ENCODE results near the gene CCL5. TPM values are rescaled to one million over a fixed set of nuclear protein-coding genes. Genes with fewer than 3 reads are reported as not detected.

Gene CCL5
- polyA plus RNA-seq, 1 of the 3 experiments (the other 2 are of a cell fraction): 0.23 TPM

- Histone ChIP-seq H3K4me1 (ENCODE audit: control insufficient read depth in 1 of 2, insufficient read depth in 2 of 2, low read depth in 1 of 2, low read length in 1 of 2) (no peaks in the 10 kb centered on the region), H3K79me2 (ENCODE audit: insufficient read depth) (no peaks in the 10 kb centered on the region), H3F3A (replicated peaks; ENCODE audit: insufficient read depth) (peaks cover 5% of the 10 kb centered on the region), H3K4me2 (no peak overlapping the region), H3K4me3 (ENCODE audit: low read depth in 2 of 2, low read length in 1 of 2) (no peak overlapping the region), H3K9ac (no peak overlapping the region), H3K27ac (ENCODE audit: low read depth in 2 of 2, low read length in 1 of 2) (no peak overlapping the region), H3K9me3 (no peaks in the 10 kb centered on the region), H3K27me3 (ENCODE audit: insufficient read depth) (no peaks in the 10 kb centered on the region), H2AFZ (ENCODE audit: low read depth) (no peak overlapping the region), H3K9me2 (no peaks in the 10 kb centered on the region), H4K20me1 (ENCODE audit: insufficient read depth) (no peaks in the 10 kb centered on the region), H3K36me3 (replicated peaks in 1 of 2; ENCODE audit: control insufficient read depth in 1 of 2, insufficient read depth in 2 of 2, low read length in 1 of 2) (no peaks in the 10 kb centered on the region)
- no peak for DNase-seq
- 90% methylated on average over 3 of the region's 3 CpGs for WGBS (ENCODE audit: low lambda C conversion rate)
- TF ChIP-seq CHD2 (IDR thresholded peaks at IDR 0.05; ENCODE audit: low read length, partially characterized antibody): no peak
- no peak for TF ChIP-seq TAF1 (IDR thresholded peaks at IDR 0.05; ENCODE audit: borderline replicate concordance, low read depth, low read length)
- TF ChIP-seq RCOR1 (IDR thresholded peaks at IDR 0.05; ENCODE audit: low read length): no peak
- TF ChIP-seq FOSL2 (IDR thresholded peaks at IDR 0.05; ENCODE audit: borderline replicate concordance, low read depth): no peak
- TF ChIP-seq, protein P1, sequence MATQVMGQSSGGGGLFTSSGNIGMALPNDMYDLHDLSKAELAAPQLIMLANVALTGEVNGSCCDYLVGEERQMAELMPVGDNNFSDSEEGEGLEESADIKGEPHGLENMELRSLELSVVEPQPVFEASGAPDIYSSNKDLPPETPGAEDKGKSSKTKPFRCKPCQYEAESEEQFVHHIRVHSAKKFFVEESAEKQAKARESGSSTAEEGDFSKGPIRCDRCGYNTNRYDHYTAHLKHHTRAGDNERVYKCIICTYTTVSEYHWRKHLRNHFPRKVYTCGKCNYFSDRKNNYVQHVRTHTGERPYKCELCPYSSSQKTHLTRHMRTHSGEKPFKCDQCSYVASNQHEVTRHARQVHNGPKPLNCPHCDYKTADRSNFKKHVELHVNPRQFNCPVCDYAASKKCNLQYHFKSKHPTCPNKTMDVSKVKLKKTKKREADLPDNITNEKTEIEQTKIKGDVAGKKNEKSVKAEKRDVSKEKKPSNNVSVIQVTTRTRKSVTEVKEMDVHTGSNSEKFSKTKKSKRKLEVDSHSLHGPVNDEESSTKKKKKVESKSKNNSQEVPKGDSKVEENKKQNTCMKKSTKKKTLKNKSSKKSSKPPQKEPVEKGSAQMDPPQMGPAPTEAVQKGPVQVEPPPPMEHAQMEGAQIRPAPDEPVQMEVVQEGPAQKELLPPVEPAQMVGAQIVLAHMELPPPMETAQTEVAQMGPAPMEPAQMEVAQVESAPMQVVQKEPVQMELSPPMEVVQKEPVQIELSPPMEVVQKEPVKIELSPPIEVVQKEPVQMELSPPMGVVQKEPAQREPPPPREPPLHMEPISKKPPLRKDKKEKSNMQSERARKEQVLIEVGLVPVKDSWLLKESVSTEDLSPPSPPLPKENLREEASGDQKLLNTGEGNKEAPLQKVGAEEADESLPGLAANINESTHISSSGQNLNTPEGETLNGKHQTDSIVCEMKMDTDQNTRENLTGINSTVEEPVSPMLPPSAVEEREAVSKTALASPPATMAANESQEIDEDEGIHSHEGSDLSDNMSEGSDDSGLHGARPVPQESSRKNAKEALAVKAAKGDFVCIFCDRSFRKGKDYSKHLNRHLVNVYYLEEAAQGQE (IDR thresholded peaks at IDR 0.05; ENCODE audit: low read depth, low read length): no peak
- no peak for TF ChIP-seq TCF12 (IDR thresholded peaks at IDR 0.05)
- TF ChIP-seq, protein P2, sequence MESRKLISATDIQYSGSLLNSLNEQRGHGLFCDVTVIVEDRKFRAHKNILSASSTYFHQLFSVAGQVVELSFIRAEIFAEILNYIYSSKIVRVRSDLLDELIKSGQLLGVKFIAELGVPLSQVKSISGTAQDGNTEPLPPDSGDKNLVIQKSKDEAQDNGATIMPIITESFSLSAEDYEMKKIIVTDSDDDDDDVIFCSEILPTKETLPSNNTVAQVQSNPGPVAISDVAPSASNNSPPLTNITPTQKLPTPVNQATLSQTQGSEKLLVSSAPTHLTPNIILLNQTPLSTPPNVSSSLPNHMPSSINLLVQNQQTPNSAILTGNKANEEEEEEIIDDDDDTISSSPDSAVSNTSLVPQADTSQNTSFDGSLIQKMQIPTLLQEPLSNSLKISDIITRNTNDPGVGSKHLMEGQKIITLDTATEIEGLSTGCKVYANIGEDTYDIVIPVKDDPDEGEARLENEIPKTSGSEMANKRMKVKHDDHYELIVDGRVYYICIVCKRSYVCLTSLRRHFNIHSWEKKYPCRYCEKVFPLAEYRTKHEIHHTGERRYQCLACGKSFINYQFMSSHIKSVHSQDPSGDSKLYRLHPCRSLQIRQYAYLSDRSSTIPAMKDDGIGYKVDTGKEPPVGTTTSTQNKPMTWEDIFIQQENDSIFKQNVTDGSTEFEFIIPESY (IDR thresholded peaks at IDR 0.05; ENCODE audit: borderline replicate concordance, low read depth): no peak
- TF ChIP-seq, protein P3, sequence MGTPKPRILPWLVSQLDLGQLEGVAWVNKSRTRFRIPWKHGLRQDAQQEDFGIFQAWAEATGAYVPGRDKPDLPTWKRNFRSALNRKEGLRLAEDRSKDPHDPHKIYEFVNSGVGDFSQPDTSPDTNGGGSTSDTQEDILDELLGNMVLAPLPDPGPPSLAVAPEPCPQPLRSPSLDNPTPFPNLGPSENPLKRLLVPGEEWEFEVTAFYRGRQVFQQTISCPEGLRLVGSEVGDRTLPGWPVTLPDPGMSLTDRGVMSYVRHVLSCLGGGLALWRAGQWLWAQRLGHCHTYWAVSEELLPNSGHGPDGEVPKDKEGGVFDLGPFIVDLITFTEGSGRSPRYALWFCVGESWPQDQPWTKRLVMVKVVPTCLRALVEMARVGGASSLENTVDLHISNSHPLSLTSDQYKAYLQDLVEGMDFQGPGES (IDR thresholded peaks at IDR 0.05; ENCODE audit: low read depth, low read length): no peak
- no peak for TF ChIP-seq NFIC (IDR thresholded peaks at IDR 0.05; ENCODE audit: borderline replicate concordance)
- TF ChIP-seq GABPA (IDR thresholded peaks at IDR 0.05; ENCODE audit: low read depth): no peak
- TF ChIP-seq YY1 (IDR thresholded peaks at IDR 0.05; ENCODE audit: low read depth): no peak
- TF ChIP-seq, protein P4, sequence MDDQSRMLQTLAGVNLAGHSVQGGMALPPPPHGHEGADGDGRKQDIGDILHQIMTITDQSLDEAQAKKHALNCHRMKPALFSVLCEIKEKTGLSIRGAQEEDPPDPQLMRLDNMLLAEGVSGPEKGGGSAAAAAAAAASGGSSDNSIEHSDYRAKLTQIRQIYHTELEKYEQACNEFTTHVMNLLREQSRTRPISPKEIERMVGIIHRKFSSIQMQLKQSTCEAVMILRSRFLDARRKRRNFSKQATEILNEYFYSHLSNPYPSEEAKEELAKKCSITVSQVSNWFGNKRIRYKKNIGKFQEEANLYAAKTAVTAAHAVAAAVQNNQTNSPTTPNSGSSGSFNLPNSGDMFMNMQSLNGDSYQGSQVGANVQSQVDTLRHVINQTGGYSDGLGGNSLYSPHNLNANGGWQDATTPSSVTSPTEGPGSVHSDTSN (IDR thresholded peaks at IDR 0.05): no peak
- TF ChIP-seq ELF1 (IDR thresholded peaks at IDR 0.05): no peak
- no peak for TF ChIP-seq RFX5 (IDR thresholded peaks at IDR 0.05; ENCODE audit: low read length)
- no peak for TF ChIP-seq SIN3A (IDR thresholded peaks at IDR 0.05; ENCODE audit: borderline replicate concordance, low read depth, low read length)
- TF ChIP-seq POLR2AphosphoS5 (IDR thresholded peaks at IDR 0.05; ENCODE audit: low read depth, low read length): no peak
- ChIA-PET CTCF (no interaction called here), POLR2A (no interaction called here)
These were observed 38.5 kb upstream of the CCL5 start for GRCh38 chr17:35918665-35919064.

All from SK-N-SH (cell line).